Mesendoderm (in vitro differentiated cells): ENCODE results near the gene ANKRD33B. TPM values are rescaled to one million over a fixed set of nuclear protein-coding genes. Genes with fewer than 3 reads are reported as not detected.

Experiments
- DNase-seq: peaks from one replicate; pipeline ENCODE4 v3.0.0; 2013
- H2AK5ac ChIP-seq: 2 replicates; pipeline ENCODE4 v1.6.1; 2013; ENCODE audit warnings: low read length, inconsistent platforms
- H2BK120ac ChIP-seq: 2 replicates; pipeline ENCODE4 v1.6.1; 2013; ENCODE audit warnings: low read depth, mild to moderate bottlenecking, low read length, moderate library complexity, mixed read lengths
- H2BK15ac ChIP-seq: replicated peaks from 2 replicates; pipeline ENCODE4 v1.6.1; 2013; ENCODE audit warnings: low read depth, mild to moderate bottlenecking, moderate library complexity
- H2BK5ac ChIP-seq: 2 replicates; pipeline ENCODE4 v1.6.1; 2013; ENCODE audit warnings: low read length, inconsistent platforms
- H3K18ac ChIP-seq: 2 replicates; pipeline ENCODE4 v1.6.1; 2013; ENCODE audit warnings: mild to moderate bottlenecking, low read length, mixed read lengths
- H3K23ac ChIP-seq: one replicate; pipeline ENCODE4 v1.6.1; 2013; ENCODE audit warnings: low read length
- H3K27ac ChIP-seq: 2 replicates; pipeline ENCODE4 v1.5.1; 2013; ENCODE audit warnings: low read depth, mild to moderate bottlenecking, inconsistent platforms, low read length, moderate library complexity
- H3K27me3 ChIP-seq: 2 replicates; pipeline ENCODE4 v1.6.1; 2013; ENCODE audit warnings: low read length, control low read depth, mild to moderate bottlenecking, inconsistent platforms; ENCODE audit not compliant: insufficient read depth, poor library complexity
- H3K36me3 ChIP-seq: 2 replicates; pipeline ENCODE4 v1.6.1; 2013; ENCODE audit warnings: low read length, inconsistent platforms; ENCODE audit not compliant: control insufficient read depth, insufficient read depth
- H3K4ac ChIP-seq: one replicate; pipeline ENCODE4 v1.6.1; 2013; ENCODE audit warnings: low read depth, mild to moderate bottlenecking, low read length, moderate library complexity
- H3K4me1 ChIP-seq: 2 replicates; pipeline ENCODE4 v1.6.1; 2013; ENCODE audit warnings: low read depth, low read length, inconsistent platforms; ENCODE audit not compliant: control insufficient read depth
- H3K4me2 ChIP-seq: 2 replicates; pipeline ENCODE4 v1.6.1; 2013; ENCODE audit warnings: low read length
- H3K4me3 ChIP-seq: 2 replicates; pipeline ENCODE4 v1.5.1; 2013; ENCODE audit warnings: mild to moderate bottlenecking, low read length
- H3K56ac ChIP-seq: one replicate; pipeline ENCODE4 v1.6.1; 2013; ENCODE audit warnings: low read length
- H3K79me1 ChIP-seq: 2 replicates; pipeline ENCODE4 v1.6.1; 2013; ENCODE audit warnings: low read length, inconsistent platforms
- H3K79me2 ChIP-seq: 2 replicates; pipeline ENCODE4 v1.6.1; 2013; ENCODE audit warnings: mild to moderate bottlenecking, low read length; ENCODE audit not compliant: control insufficient read depth, insufficient read depth
- H3K9ac ChIP-seq: 2 replicates; pipeline ENCODE4 v1.6.1; 2013; ENCODE audit warnings: low read length, inconsistent platforms
- H4K5ac ChIP-seq: one replicate; pipeline ENCODE4 v1.6.1; 2013; ENCODE audit warnings: low read length
- H4K8ac ChIP-seq: one replicate; pipeline ENCODE4 v1.6.1; 2013; ENCODE audit warnings: low read depth, mild to moderate bottlenecking, control low read depth, low read length, moderate library complexity
- WGBS: extraction: QIAGEN DNeasy Blood & Tissue Kit; methylation state at CpG from one replicate; pipeline ENCODE4 v1.1.7; 2013; ENCODE audit warnings: low lambda C conversion rate, missing lambda C conversion rate; ENCODE audit not compliant: insufficient coverage; ENCODE audit errors: extremely low coverage; 5-methylcytosine and 5-hydroxymethylcytosine counted together
- small RNA-seq: library from polyadenylated mRNA; stranded (forward); fragments of <200 nt; extraction: miRNeasy Mini kit (QIAGEN cat#:217004); gene quantifications from one replicate; pipeline ENCODE3, GENCODE V24; 2013; ENCODE audit not compliant: insufficient read depth

The ANKRD33B gene

DNA sequence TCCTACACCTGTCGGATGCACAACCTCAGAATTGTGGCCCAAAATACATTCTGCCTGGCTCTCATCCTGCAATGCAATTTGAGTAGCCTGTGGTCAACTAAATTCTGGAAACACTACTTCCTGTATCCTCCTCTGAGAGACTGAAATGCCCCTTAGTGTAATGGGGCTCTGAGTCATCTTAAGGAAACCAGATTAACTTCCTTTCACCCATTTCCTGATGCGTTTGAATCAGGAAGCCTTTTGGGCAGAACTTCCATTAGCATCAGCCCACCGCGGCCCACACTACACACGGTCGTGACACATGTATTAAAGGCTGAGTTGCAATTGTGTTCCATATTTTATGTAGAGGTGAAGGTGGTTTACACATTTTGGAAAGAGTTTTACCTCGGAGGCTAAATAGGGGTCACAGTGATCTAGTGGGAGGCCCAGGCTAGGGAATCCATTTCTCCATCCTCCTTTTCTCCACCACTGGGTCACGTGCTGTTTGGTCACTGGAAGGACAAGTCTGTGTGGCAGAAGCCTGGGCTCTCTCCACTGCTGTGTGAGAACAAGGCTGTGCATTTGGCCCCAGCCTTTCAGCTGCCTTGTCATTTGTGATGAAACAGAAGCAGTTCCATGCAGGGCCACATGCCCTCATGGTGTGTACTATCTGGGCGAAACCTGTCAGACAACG is 141.2 kb downstream of the ANKRD33B start:
- Histone ChIP-seq H3K27me3 (no peaks in the 10 kb centered on the region), H3K9ac (no peak overlapping the region), H2BK5ac (no peak overlapping the region), H3K18ac (no peak overlapping the region), H3K79me1 (no peaks in the 10 kb centered on the region), H4K5ac (no peak overlapping the region), H2AK5ac (no peak overlapping the region), H3K36me3 (no peaks in the 10 kb centered on the region), H3K79me2 (no peaks in the 10 kb centered on the region), H2BK120ac (no peak overlapping the region), H2BK15ac (no peak overlapping the region), H3K4me1 (peaks cover 7% of the 10 kb centered on the region), H4K8ac (no peak overlapping the region), H3K4ac (no peak overlapping the region), H3K4me2 (no peak overlapping the region), H3K4me3 (no peak overlapping the region), H3K27ac (no peak overlapping the region), H3K56ac (no peak overlapping the region), H3K23ac (no peak overlapping the region)
- peak; percentile 58 for DNase-seq
- no CpG with 5 or more reads among the region's 10 CpGs for WGBS

GRCh38 chr5:10705747-10706146 is 141.9 kb downstream of the ANKRD33B start:
- Histone ChIP-seq H3K4me3 (no peak overlapping the region), H3K23ac (no peak overlapping the region), H4K5ac (no peak overlapping the region), H4K8ac (no peak overlapping the region), H2BK120ac (no peak overlapping the region), H3K56ac (no peak overlapping the region), H3K36me3 (no peaks in the 10 kb centered on the region), H3K79me2 (no peaks in the 10 kb centered on the region), H3K4me1 (peaks cover 7% of the 10 kb centered on the region), H3K9ac (no peak overlapping the region), H2AK5ac (no peak overlapping the region), H3K4ac (no peak overlapping the region), H3K79me1 (no peaks in the 10 kb centered on the region), H3K27ac (no peak overlapping the region), H3K27me3 (no peaks in the 10 kb centered on the region), H2BK15ac (no peak overlapping the region), H2BK5ac (no peak overlapping the region), H3K4me2 (no peak overlapping the region), H3K18ac (no peak overlapping the region)
- DNase-seq: no peak
- WGBS: no CpG with 5 or more reads among the region's 2 CpGs

DNA sequence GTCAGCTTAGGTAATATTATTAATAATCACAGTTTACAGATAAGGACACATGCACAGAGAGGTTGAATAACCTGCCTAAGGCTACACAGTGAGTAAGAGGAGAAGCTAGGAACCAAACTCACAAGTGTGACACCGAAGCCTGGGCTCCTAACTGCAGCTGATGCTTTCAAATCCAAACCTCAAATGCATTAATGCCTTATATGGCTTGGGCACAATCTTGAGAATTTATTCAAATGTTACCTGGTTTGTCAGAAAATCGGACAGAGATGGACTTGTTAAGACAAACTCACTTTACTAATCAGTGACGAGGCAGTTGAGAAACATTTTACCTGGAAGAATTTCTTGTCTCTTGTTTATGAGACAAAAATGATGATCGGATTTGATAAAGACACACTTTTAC is 142.5 kb downstream of the ANKRD33B start:
- H3K23ac ChIP-seq: no peak overlapping the region
- no peaks in the 10 kb centered on the region for H3K79me1 ChIP-seq
- H4K8ac ChIP-seq: no peak overlapping the region
- H3K56ac ChIP-seq: no peak overlapping the region
- no peak for DNase-seq
- no peak overlapping the region for H3K9ac ChIP-seq
- H3K4me3 ChIP-seq: no peak overlapping the region
- WGBS: no CpG with 5 or more reads among the region's 4 CpGs
- H3K79me2 ChIP-seq: no peaks in the 10 kb centered on the region
- no peak overlapping the region for H3K4me2 ChIP-seq
- H3K27ac ChIP-seq: no peak overlapping the region
- no peak overlapping the region for H3K4ac ChIP-seq
- H3K27me3 ChIP-seq: no peaks in the 10 kb centered on the region
- H2BK120ac ChIP-seq: no peak overlapping the region
- no peak overlapping the region for H2AK5ac ChIP-seq
- no peaks in the 10 kb centered on the region for H3K36me3 ChIP-seq
- H2BK5ac ChIP-seq: no peak overlapping the region
- H4K5ac ChIP-seq: no peak overlapping the region
- peaks cover 7% of the 10 kb centered on the region for H3K4me1 ChIP-seq
- no peak overlapping the region for H2BK15ac ChIP-seq
- no peak overlapping the region for H3K18ac ChIP-seq

Small RNAs within 50 kb of the gene (small RNA-seq; reads per million reads assigned to genes)
- gene AC012629.4 (not detected), gene AC112200.1 (not detected)
